ENCODE measurements around the gene MFSD11.
"Not testable (repeated sequence)": the region's sequence is repeated elsewhere in the genome, so short reads cannot be mapped to it uniquely, and the experiment has no call there.

MFSD11 gene

GRCh38 chr17:76737676-76738467, at the start of gene MFSD11:
TSS of gene MFSD11 (plus strand) at chr17:76738119. CDS start at chr17:76738353, 234 bp downstream.
- peak within 1 kb of the TSS; percentile 96 for H3K4me3 Mint-ChIP-seq
- H3K27ac Mint-ChIP-seq, result peak within 1 kb of the TSS; percentile 98
- H3K4me1 Mint-ChIP-seq, result peaks cover 50% of the 10 kb centered on the region
- no peaks in the 10 kb centered on the region for H3K27me3 Mint-ChIP-seq
- peaks cover 44% of the 10 kb centered on the region for H3K36me3 Mint-ChIP-seq
- ATAC-seq, result peak; percentile 85
- H3K9me3 Mint-ChIP-seq, result no peaks in the 10 kb centered on the region

- H3K36me3 Mint-ChIP-seq, result no peaks in the 10 kb centered on the region
- H3K27me3 Mint-ChIP-seq, result peaks cover 40% of the 10 kb centered on the region
- no peaks in the 10 kb centered on the region for H3K4me1 Mint-ChIP-seq
- no peak overlapping the region for H3K27ac Mint-ChIP-seq
- no peaks in the 10 kb centered on the region for H3K9me3 Mint-ChIP-seq
- H3K4me3 Mint-ChIP-seq, result no peak overlapping the region
- no peak for ATAC-seq
Observed at GRCh38 chr17:76688165-76688622, 49.7 kb upstream of the MFSD11 start.

- Mint-ChIP-seq H3K36me3 (no peaks in the 10 kb centered on the region), H3K9me3 (no peaks in the 10 kb centered on the region), H3K27me3 (peaks cover 32% of the 10 kb centered on the region), H3K4me3 (no peak overlapping the region), H3K4me1 (no peaks in the 10 kb centered on the region), H3K27ac (no peak overlapping the region)
- no peak for ATAC-seq
Observed at GRCh38 chr17:76689859-76690258, 48.1 kb upstream of the MFSD11 start.

- H3K36me3 Mint-ChIP-seq, result no peaks in the 10 kb centered on the region
- H3K27me3 Mint-ChIP-seq, result peaks cover 30% of the 10 kb centered on the region
- H3K4me1 Mint-ChIP-seq, result peaks cover 5% of the 10 kb centered on the region
- no peaks in the 10 kb centered on the region for H3K9me3 Mint-ChIP-seq
- H3K27ac Mint-ChIP-seq, result no peak overlapping the region
- no peak for ATAC-seq
- H3K4me3 Mint-ChIP-seq, result no peak overlapping the region
Observed at GRCh38 chr17:76690596-76691280, 47.2 kb upstream of the MFSD11 start.

GRCh38 chr17:76691379-76692191, 46.3 kb upstream of the MFSD11 start:
- no peak overlapping the region for H3K27ac Mint-ChIP-seq
- H3K4me3 Mint-ChIP-seq, result no peak overlapping the region
- peaks cover 14% of the 10 kb centered on the region for H3K4me1 Mint-ChIP-seq
- peaks cover 36% of the 10 kb centered on the region for H3K27me3 Mint-ChIP-seq
- no peaks in the 10 kb centered on the region for H3K9me3 Mint-ChIP-seq
- ATAC-seq, result no peak
- H3K36me3 Mint-ChIP-seq, result no peaks in the 10 kb centered on the region

- H3K36me3 Mint-ChIP-seq, result no peaks in the 10 kb centered on the region
- H3K27ac Mint-ChIP-seq, result no peak overlapping the region
- peaks cover 42% of the 10 kb centered on the region for H3K27me3 Mint-ChIP-seq
- H3K4me1 Mint-ChIP-seq, result peaks cover 27% of the 10 kb centered on the region
- no peak for ATAC-seq
- no peaks in the 10 kb centered on the region for H3K9me3 Mint-ChIP-seq
- no peak overlapping the region for H3K4me3 Mint-ChIP-seq
Observed at GRCh38 chr17:76695059-76695831, 42.7 kb upstream of the MFSD11 start.

GRCh38 chr17:76696763-76697701, 40.9 kb upstream of the MFSD11 start:
- Mint-ChIP-seq H3K9me3 (no peaks in the 10 kb centered on the region), H3K27ac (no peak overlapping the region), H3K4me3 (peak overlapping the region; percentile 3), H3K4me1 (peaks cover 33% of the 10 kb centered on the region), H3K36me3 (no peaks in the 10 kb centered on the region), H3K27me3 (peaks cover 42% of the 10 kb centered on the region)
- peak; percentile 90 for ATAC-seq

GRCh38 chr17:76697702-76698465, 40.0 kb upstream of the MFSD11 start:
- ATAC-seq, result no peak
- Mint-ChIP-seq H3K27ac (no peak overlapping the region), H3K4me1 (peaks cover 33% of the 10 kb centered on the region), H3K27me3 (peaks cover 42% of the 10 kb centered on the region), H3K36me3 (no peaks in the 10 kb centered on the region), H3K4me3 (no peak overlapping the region), H3K9me3 (no peaks in the 10 kb centered on the region)

GRCh38 chr17:76698466-76698977, 39.4 kb upstream of the MFSD11 start:
- H3K4me3 Mint-ChIP-seq, H3K36me3 Mint-ChIP-seq, H3K27ac Mint-ChIP-seq, H3K9me3 Mint-ChIP-seq, ATAC-seq: not testable (repeated sequence)
- peaks cover 42% of the 10 kb centered on the region for H3K27me3 Mint-ChIP-seq
- H3K4me1 Mint-ChIP-seq, result peaks cover 33% of the 10 kb centered on the region

GRCh38 chr17:76700270-76700616, 37.7 kb upstream of the MFSD11 start:
- peak overlapping the region; percentile 59 for H3K27ac Mint-ChIP-seq
- H3K27me3 Mint-ChIP-seq, result peaks cover 40% of the 10 kb centered on the region
- H3K4me1 Mint-ChIP-seq, result peaks cover 32% of the 10 kb centered on the region
- peak; percentile 3 for ATAC-seq
- no peaks in the 10 kb centered on the region for H3K9me3 Mint-ChIP-seq
- H3K4me3 Mint-ChIP-seq, result no peak overlapping the region
- no peaks in the 10 kb centered on the region for H3K36me3 Mint-ChIP-seq

- H3K4me3 Mint-ChIP-seq, result peak overlapping the region; percentile 24
- peak; percentile 26 for ATAC-seq
- H3K27ac Mint-ChIP-seq, result peak overlapping the region; percentile 59
- no peaks in the 10 kb centered on the region for H3K36me3 Mint-ChIP-seq
- peaks cover 34% of the 10 kb centered on the region for H3K27me3 Mint-ChIP-seq
- H3K9me3 Mint-ChIP-seq, result no peaks in the 10 kb centered on the region
- peaks cover 26% of the 10 kb centered on the region for H3K4me1 Mint-ChIP-seq
Observed at GRCh38 chr17:76700617-76701470, 37.1 kb upstream of the MFSD11 start.

GRCh38 chr17:76701471-76701967, 36.4 kb upstream of the MFSD11 start:
- no peaks in the 10 kb centered on the region for H3K9me3 Mint-ChIP-seq
- ATAC-seq, result no peak
- no peak overlapping the region for H3K27ac Mint-ChIP-seq
- no peak overlapping the region for H3K4me3 Mint-ChIP-seq
- H3K4me1 Mint-ChIP-seq, result peaks cover 20% of the 10 kb centered on the region
- peaks cover 27% of the 10 kb centered on the region for H3K27me3 Mint-ChIP-seq
- no peaks in the 10 kb centered on the region for H3K36me3 Mint-ChIP-seq

Data from stimulated activated memory B cell treated with anti-CD40 and anti-IgM and Interleukin-4, amounts not matched to agents 10 μg/mL and 1 μg/mL and 100 μg/mL, for 72 hours (primary cell).